HG02852 (cell line): ENCODE measurements around the gene HOXA6.

Experiments used
- ATAC-seq: cut with Tn5 transposase; IDR thresholded peaks from one replicate; pipeline ENCODE4 v1.9.1; 2021; ENCODE audit warnings: mild to moderate bottlenecking, moderate library complexity; ENCODE audit not compliant: unreplicated experiment

The HOXA6 gene

GRCh38 chr7:27173956-27174873 lies 26.6 kb upstream of the HOXA6 start, which contains the start of gene HOXA10:
Gene HOXA10 (minus strand): TSS chr7:27174320. CDS start chr7:27174306, 14 bp downstream.
- ATAC-seq, result no peak

GRCh38 chr7:27173511-27173955 lies 26.0 kb upstream of the HOXA6 start:
- ATAC-seq, result no peak

- ATAC-seq, result no peak
These were observed 25.4 kb upstream of the HOXA6 start for GRCh38 chr7:27172823-27173510.

- no peak for ATAC-seq
These were observed 24.8 kb upstream of the HOXA6 start for GRCh38 chr7:27172315-27172774.

- ATAC-seq, result no peak
These were observed 24.2 kb upstream of the HOXA6 start for GRCh38 chr7:27171637-27172314.

GRCh38 chr7:27171325-27171636 lies 23.7 kb upstream of the HOXA6 start:
- ATAC-seq, result no peak

GRCh38 chr7:27170426-27171324 lies 23.1 kb upstream of the HOXA6 start:
- ATAC-seq, result no peak

GRCh38 chr7:27169658-27170425 lies 22.3 kb upstream of the HOXA6 start:
- no peak for ATAC-seq

GRCh38 chr7:27168265-27168947 lies 20.8 kb upstream of the HOXA6 start:
- ATAC-seq, result no peak

GRCh38 chr7:27167916-27168264 lies 20.3 kb upstream of the HOXA6 start:
- no peak for ATAC-seq

- no peak for ATAC-seq
These were observed 19.2 kb upstream of the HOXA6 start for GRCh38 chr7:27166531-27167505.

GRCh38 chr7:27165996-27166530 lies 18.5 kb upstream of the HOXA6 start:
- ATAC-seq, result no peak

GRCh38 chr7:27165089-27165995 lies 17.8 kb upstream of the HOXA6 start, which contains the start of gene HOXA9:
Gene HOXA9 (minus strand): TSS chr7:27165537. CDS start chr7:27165457, 80 bp downstream.
- ATAC-seq, result no peak

GRCh38 chr7:27164367-27165088 lies 17.0 kb upstream of the HOXA6 start:
- ATAC-seq, result no peak

- no peak for ATAC-seq
These were observed 16.4 kb upstream of the HOXA6 start for GRCh38 chr7:27164045-27164366.
